ENCODE data around the gene LPAR6. TPM values are rescaled to one million over a fixed set of nuclear protein-coding genes. Genes with fewer than 3 reads are reported as not detected.

Gene LPAR6
- polyA plus RNA-seq, 1 of the 3 experiments (the other 2 are of a cell fraction), result 0.03 TPM

DNA sequence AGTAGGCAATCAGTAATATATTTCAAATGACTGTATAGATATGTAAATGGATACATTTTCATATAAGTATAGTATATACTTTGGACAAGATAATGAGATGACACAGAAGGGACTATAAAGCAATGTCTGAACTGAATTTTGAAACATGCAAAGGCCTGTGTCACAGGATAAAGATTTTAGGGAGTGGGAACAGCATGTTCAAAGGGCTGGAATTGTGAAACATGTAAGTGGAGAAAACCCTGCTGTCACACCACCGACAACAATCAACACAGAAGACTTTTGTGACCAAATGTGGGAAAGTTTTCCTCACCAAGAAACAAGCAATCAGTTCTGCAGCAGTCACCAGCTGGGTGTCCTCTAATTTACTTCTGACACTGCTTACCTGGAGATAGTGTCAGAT is 42.9 kb downstream of the LPAR6 start (continued):
- no peak for TF ChIP-seq RFX5 (IDR thresholded peaks at IDR 0.05; ENCODE audit: low read length)
- no peak for TF ChIP-seq FOXM1 (IDR thresholded peaks at IDR 0.05; ENCODE audit: low read depth)
- no peak for TF ChIP-seq FOXJ3 (CRISPR knock-in tag; IDR thresholded peaks at IDR 0.05)
- TF ChIP-seq USF2 (IDR thresholded peaks at IDR 0.05; ENCODE audit: borderline replicate concordance, low read depth, low read length), result no peak
- TF ChIP-seq CHD2 (IDR thresholded peaks at IDR 0.05; ENCODE audit: low read length, partially characterized antibody), result no peak
- no peak for TF ChIP-seq POLR2AphosphoS5 (IDR thresholded peaks at IDR 0.05; ENCODE audit: low read depth, low read length)
- no peak for TF ChIP-seq EZH2phosphoT487 (IDR thresholded peaks at IDR 0.05; ENCODE audit: borderline replicate concordance, low read depth)
- no peak for TF ChIP-seq TEAD4 (IDR thresholded peaks at IDR 0.05; ENCODE audit: borderline replicate concordance, insufficient read depth)

Small RNAs within 50 kb of the gene (small RNA-seq; reads per million reads assigned to genes)
- 0 reads per million in 7 experiments for gene RF00017

Other genes starting within 250 kb of the LPAR6 start
- gene ITM2B, start 179.9 kb downstream of the LPAR6 start, polyA plus RNA-seq (2012; rRNA removed), result 184 and 186 TPM in 2 replicates
- gene RB1, start 109.4 kb downstream of the LPAR6 start, polyA plus RNA-seq (2012; rRNA removed), result 11.5 and 13.0 TPM in 2 replicates
- gene RCBTB2, start 120.0 kb upstream of the LPAR6 start, polyA plus RNA-seq (2012; rRNA removed), result 2.8 and 4.3 TPM in 2 replicates
- gene CYSLTR2, start 240.8 kb upstream of the LPAR6 start, polyA plus RNA-seq (2012; rRNA removed), result 0.12 and 0.41 TPM in 2 replicates

All from SK-N-SH (cell line).